Choroid plexus epithelial cell (primary cell): Measurements from ENCODE around the gene ABCC12.
A peak's percentile ranks its signal among the peaks of the same experiment; 100 is the strongest.

Source experiments
- DNase-seq: peaks from one replicate; pipeline ENCODE4 v3.0.0-alpha.2; 2010; ENCODE audit warnings: low read depth
- H3K4me3 ChIP-seq: 2 replicates; pipeline ENCODE4 v1.5.1; 2011; ENCODE audit warnings: low read depth, mild to moderate bottlenecking, control low read depth, low read length, moderate library complexity
- TF ChIP-seq, protein P1 (sequence below): conservative IDR thresholded peaks from 2 replicates; pipeline ENCODE4 v1.5.1; 2011; ENCODE audit warnings: low read depth, mild to moderate bottlenecking, control low read depth, inconsistent platforms, low read length, moderate library complexity

ABCC12 gene

GRCh38 chr16:48164907-48165715 is 9.3 kb upstream of the ABCC12 start:
- H3K4me3 ChIP-seq = peak overlapping the region; percentile 44
- TF ChIP-seq, protein P1, sequence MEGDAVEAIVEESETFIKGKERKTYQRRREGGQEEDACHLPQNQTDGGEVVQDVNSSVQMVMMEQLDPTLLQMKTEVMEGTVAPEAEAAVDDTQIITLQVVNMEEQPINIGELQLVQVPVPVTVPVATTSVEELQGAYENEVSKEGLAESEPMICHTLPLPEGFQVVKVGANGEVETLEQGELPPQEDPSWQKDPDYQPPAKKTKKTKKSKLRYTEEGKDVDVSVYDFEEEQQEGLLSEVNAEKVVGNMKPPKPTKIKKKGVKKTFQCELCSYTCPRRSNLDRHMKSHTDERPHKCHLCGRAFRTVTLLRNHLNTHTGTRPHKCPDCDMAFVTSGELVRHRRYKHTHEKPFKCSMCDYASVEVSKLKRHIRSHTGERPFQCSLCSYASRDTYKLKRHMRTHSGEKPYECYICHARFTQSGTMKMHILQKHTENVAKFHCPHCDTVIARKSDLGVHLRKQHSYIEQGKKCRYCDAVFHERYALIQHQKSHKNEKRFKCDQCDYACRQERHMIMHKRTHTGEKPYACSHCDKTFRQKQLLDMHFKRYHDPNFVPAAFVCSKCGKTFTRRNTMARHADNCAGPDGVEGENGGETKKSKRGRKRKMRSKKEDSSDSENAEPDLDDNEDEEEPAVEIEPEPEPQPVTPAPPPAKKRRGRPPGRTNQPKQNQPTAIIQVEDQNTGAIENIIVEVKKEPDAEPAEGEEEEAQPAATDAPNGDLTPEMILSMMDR = peak; percentile 92
- peak; percentile 77 for DNase-seq

- TF ChIP-seq, protein P1 = no peak
- H3K4me3 ChIP-seq = no peak overlapping the region
- no peak for DNase-seq
These were observed 7.1 kb upstream of the ABCC12 start for GRCh38 chr16:48162839-48163410.

GRCh38 chr16:48161906-48162305 is 6.1 kb upstream of the ABCC12 start:
- TF ChIP-seq, protein P1 = no peak
- H3K4me3 ChIP-seq = no peak overlapping the region
- DNase-seq = no peak

DNA sequence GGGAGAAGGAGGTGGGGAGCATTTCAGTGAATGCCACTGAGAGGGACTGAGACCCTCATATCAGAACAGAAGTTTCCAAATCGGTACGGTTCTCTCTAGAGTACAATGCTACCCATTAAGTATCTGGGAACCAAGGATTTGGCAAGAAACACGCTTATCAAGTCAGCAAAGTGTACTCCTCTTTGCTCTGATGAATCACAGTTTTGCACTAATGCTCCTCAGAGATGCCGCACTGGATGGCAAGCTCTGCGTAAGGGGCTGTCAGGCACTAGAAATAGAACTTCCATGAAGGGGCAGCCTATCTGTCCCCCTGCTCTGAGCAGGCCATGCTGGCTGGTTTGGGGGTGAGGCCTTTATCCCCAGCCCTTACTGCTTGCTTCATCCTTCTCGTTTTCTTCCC is 4.8 kb upstream of the ABCC12 start:
- no peak for DNase-seq
- H3K4me3 ChIP-seq = no peak overlapping the region
- TF ChIP-seq, protein P1 = no peak

DNA sequence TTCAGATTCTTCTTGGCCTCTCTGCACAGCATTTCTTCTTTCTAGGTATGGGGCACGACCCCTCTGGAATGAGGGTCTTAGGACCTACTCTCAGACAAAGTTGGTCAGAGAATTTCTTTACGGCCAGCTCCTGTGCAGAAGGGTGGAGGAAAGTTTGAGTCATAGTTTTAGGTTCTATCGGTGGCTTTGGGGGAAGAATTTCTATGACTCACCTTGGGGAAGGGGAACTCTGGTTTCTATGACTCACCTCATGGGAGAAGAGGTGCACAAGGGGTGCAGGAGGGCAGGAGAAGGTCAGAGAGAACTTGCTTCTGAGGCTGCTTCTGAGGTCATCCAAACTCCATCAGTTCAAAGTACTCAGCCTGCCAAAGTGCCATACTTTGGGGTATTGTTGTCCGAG is 2.5 kb upstream of the ABCC12 start:
- TF ChIP-seq, protein P1 = no peak

DNA sequence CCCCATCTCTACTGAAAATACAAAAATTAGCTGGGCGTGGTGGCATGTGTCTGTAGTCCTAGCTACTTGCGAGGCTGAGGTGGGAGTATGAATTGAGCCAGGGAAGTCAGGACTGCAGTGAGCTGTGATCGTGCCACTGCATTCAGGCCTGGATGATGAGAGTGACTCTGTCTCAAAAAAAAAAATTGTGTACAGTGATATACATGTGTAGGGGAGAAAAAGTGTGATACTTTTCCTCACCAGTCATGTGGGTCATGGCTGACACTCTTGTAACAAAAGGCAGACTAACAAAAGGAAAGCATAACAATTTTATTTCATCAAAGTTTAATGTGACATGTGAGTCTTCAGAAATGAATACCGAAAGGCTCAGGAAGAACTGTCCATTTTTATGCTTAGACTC is 2.0 kb upstream of the ABCC12 start:
- H3K4me3 ChIP-seq = no peak overlapping the region
- TF ChIP-seq, protein P1 = no peak

More for the DNA sequence above, 2.5 kb upstream of the ABCC12 start:
- no peak overlapping the region for H3K4me3 ChIP-seq
- peak; percentile 62 for DNase-seq

More for the DNA sequence above, 2.0 kb upstream of the ABCC12 start:
- no peak for DNase-seq
